Bronchial epithelial cell (primary cell): Measurements from ENCODE around the gene TGM3. TPM values are rescaled to one million over a fixed set of nuclear protein-coding genes. Genes with fewer than 3 reads are reported as not detected.

Experiments
- DNase-seq: peaks from one replicate; pipeline ENCODE4 v3.0.0-alpha.2; 2010; ENCODE audit warnings: low read depth
- FAIRE-seq: peaks from 2 replicates; lab custom pipeline; 2011; peaks lifted over from hg19 to GRCh38; lab: Jason Lieb, UNC
- H3K27me3 ChIP-seq: 2 replicates; pipeline ENCODE4 v1.5.1; 2011; ENCODE audit warnings: low read length; ENCODE audit not compliant: control insufficient read depth, insufficient read depth
- H3K36me3 ChIP-seq: 2 replicates; pipeline ENCODE4 v1.5.1; 2011; ENCODE audit warnings: low read length; ENCODE audit not compliant: control insufficient read depth, insufficient read depth
- H3K4me3 ChIP-seq: 2 replicates; pipeline ENCODE4 v1.5.1; 2011; ENCODE audit warnings: mild to moderate bottlenecking, low read depth, low read length, control low read depth
- CTCF ChIP-seq: IDR thresholded peaks from 2 replicates; pipeline ENCODE4 v1.5.1; 2011; ENCODE audit warnings: mild to moderate bottlenecking, moderate library complexity, low read length, control low read depth, inconsistent platforms; ENCODE audit not compliant: insufficient read depth, severe bottlenecking
- total RNA-seq: library from RNA; depleted of rRNA; stranded (reverse); fragments of >200 nt; gene quantifications from 2 replicates; pipeline ENCODE4 v1.2.1, GENCODE V29; 2014

The TGM3 gene
- 11.8 and 42.6 TPM in 2 replicates for total RNA-seq

DNA sequence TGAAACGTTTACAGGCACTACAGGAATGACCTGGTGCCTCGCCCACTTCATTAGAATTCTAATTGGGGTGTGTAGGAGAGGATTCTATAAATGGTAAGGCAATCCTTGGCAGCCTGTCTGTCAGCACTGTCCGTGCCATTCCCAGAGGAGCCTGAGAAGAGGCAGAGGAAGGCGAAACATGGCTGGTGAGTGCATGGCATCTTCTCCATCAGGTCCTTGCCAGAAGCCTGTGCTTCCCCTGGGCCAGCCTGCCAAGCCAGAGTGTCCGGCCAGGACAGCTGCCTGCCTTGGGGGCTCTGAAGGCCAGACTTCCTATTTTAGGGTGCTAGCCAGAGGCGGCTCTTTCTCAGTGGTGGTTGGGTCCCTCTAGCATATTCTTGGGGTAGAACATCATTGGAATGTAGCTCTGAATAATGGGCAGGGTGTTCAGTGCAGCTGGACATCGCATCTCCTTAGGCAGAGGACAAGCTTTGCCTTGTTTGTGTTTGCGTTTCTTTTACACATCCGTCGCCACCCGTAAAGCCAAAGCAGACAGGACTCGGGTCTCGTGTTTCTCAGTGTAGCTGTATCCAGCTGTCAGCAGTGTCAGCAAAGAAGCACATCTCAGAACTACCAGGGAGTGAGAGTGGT is at the start of gene TGM3:
TSS of gene TGM3 (plus strand) at position 116 of the 630 bp plus-strand sequence. CDS start at position 179, 63 bp downstream.
- FAIRE-seq (peak; percentile 60), DNase-seq (no peak)
- Histone ChIP-seq H3K36me3 (no peaks in the 10 kb centered on the region), H3K27me3 (peaks cover 2% of the 10 kb centered on the region), H3K4me3 (no peak within 1 kb of the TSS)
- no peak for TF ChIP-seq CTCF

DNA sequence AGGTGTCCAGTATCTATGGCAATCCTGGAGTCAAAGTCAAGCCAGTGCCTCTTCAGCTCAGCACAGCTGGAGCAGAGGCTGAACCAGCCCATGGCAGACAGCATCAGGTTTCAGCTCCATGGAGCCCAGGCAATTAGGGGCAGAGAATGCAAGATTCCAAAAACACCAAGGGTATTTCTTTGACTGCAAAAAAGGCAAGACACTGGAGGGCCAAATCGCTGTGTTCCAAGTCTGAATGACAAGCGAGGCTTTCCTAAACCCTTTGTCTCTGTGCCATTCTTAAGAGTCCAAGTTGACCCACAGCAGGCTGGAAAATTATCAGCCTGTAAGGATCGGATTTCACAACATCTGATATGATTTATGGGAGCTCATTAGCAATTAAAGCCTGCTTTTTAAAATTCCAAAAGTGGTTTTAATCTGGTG is 49.7 kb upstream of the TGM3 start:
- DNase-seq (no peak), FAIRE-seq (no peak)
- Histone ChIP-seq H3K27me3 (peaks cover 6% of the 10 kb centered on the region), H3K36me3 (no peaks in the 10 kb centered on the region), H3K4me3 (no peak overlapping the region)
- no peak for TF ChIP-seq CTCF

GRCh38 chr20:2248837-2249236 is 47.0 kb upstream of the TGM3 start:
- no peak overlapping the region for H3K4me3 ChIP-seq
- no peaks in the 10 kb centered on the region for H3K36me3 ChIP-seq
- FAIRE-seq, result no peak
- DNase-seq, result no peak
- peaks cover 6% of the 10 kb centered on the region for H3K27me3 ChIP-seq
- TF ChIP-seq CTCF, result no peak

GRCh38 chr20:2249935-2250334 is 45.9 kb upstream of the TGM3 start:
- Histone ChIP-seq H3K27me3 (peaks cover 5% of the 10 kb centered on the region), H3K4me3 (no peak overlapping the region), H3K36me3 (no peaks in the 10 kb centered on the region)
- TF ChIP-seq CTCF, result no peak
- DNase-seq (no peak), FAIRE-seq (no peak)

GRCh38 chr20:2252419-2252997 is 43.3 kb upstream of the TGM3 start:
- Histone ChIP-seq H3K27me3 (no peaks in the 10 kb centered on the region), H3K4me3 (no peak overlapping the region), H3K36me3 (no peaks in the 10 kb centered on the region)
- DNase-seq (no peak), FAIRE-seq (no peak)
- no peak for TF ChIP-seq CTCF
